ENCODE measurements around the gene GRK6.

GRK6 gene

GRCh38 chr5:177452688-177453638, 26.5 kb downstream of the GRK6 start:
- DNase-seq (ENCODE audit: low spot score) (no peak), FAIRE-seq (no peak)

GRCh38 chr5:177453852-177454396, 27.4 kb downstream of the GRK6 start:
- FAIRE-seq (no peak), DNase-seq (ENCODE audit: low spot score) (no peak)

- no peak for FAIRE-seq
These were observed 28.0 kb downstream of the GRK6 start for GRCh38 chr5:177454397-177455035.

GRCh38 chr5:177455036-177455660, 28.7 kb downstream of the GRK6 start:
- DNase-seq (ENCODE audit: low spot score): no peak
- no peak for FAIRE-seq

More at GRCh38 chr5:177454397-177455035, 28.0 kb downstream of the GRK6 start:
- DNase-seq (ENCODE audit: low spot score): no peak

GRCh38 chr5:177455661-177456590, 29.4 kb downstream of the GRK6 start:
- no peak for FAIRE-seq
- peak; percentile 88 for DNase-seq (ENCODE audit: low spot score)

- DNase-seq (ENCODE audit: low spot score) (no peak), FAIRE-seq (no peak)
These were observed 30.1 kb downstream of the GRK6 start for GRCh38 chr5:177456591-177456964.

GRCh38 chr5:177456976-177457851, 30.7 kb downstream of the GRK6 start:
- DNase-seq (ENCODE audit: low spot score): peak; percentile 94
- FAIRE-seq: peak; percentile 68

- FAIRE-seq: no peak
- DNase-seq (ENCODE audit: low spot score): no peak
These were observed 31.6 kb downstream of the GRK6 start for GRCh38 chr5:177457852-177458681.

GRCh38 chr5:177458912-177459350, 32.5 kb downstream of the GRK6 start:
- no peak for FAIRE-seq
- DNase-seq (ENCODE audit: low spot score): peak; percentile 38

GRCh38 chr5:177459357-177459756, 32.9 kb downstream of the GRK6 start:
- no peak for DNase-seq (ENCODE audit: low spot score)
- no peak for FAIRE-seq

GRCh38 chr5:177459819-177460628, 33.5 kb downstream of the GRK6 start:
- FAIRE-seq: no peak
- DNase-seq (ENCODE audit: low spot score): no peak

GRCh38 chr5:177462021-177462670, 35.7 kb downstream of the GRK6 start:
- no peak for DNase-seq (ENCODE audit: low spot score)
- FAIRE-seq: no peak

- DNase-seq (ENCODE audit: low spot score) (no peak), FAIRE-seq (no peak)
These were observed 38.6 kb downstream of the GRK6 start for GRCh38 chr5:177465044-177465443.

- DNase-seq (ENCODE audit: low spot score) (no peak), FAIRE-seq (no peak)
These were observed 40.4 kb downstream of the GRK6 start for GRCh38 chr5:177466861-177467260.

GRCh38 chr5:177467436-177467835, 41.0 kb downstream of the GRK6 start:
- DNase-seq (ENCODE audit: low spot score) (no peak), FAIRE-seq (no peak)

GRCh38 chr5:177468329-177468684, 41.8 kb downstream of the GRK6 start:
- FAIRE-seq (no peak), DNase-seq (ENCODE audit: low spot score) (no peak)
